Mesenteric fat pad (tissue), 1 donor: ENCODE data around the gene EML1. TPM values are rescaled to one million over a fixed set of nuclear protein-coding genes. Genes with fewer than 3 reads are reported as not detected.

Source experiments
- DNase-seq: peaks from one replicate; pipeline ENCODE4 v3.0.0-alpha.2; 2020; ENCODE audit warnings: low spot score
- total RNA-seq: library from RNA; stranded (reverse); fragmentation: NEBNext Ultra II Directional; extraction: Animal tissue kit (Norgen Biotek cat#: 25700); gene quantifications from one replicate; pipeline ENCODE4 v1.2.1, GENCODE V29; 2021
- donor health status: DM: yes; HTN: yes; CAD: no.

Gene EML1
- total RNA-seq, 1 donor from 2014 or later: 32.5 TPM

DNA sequence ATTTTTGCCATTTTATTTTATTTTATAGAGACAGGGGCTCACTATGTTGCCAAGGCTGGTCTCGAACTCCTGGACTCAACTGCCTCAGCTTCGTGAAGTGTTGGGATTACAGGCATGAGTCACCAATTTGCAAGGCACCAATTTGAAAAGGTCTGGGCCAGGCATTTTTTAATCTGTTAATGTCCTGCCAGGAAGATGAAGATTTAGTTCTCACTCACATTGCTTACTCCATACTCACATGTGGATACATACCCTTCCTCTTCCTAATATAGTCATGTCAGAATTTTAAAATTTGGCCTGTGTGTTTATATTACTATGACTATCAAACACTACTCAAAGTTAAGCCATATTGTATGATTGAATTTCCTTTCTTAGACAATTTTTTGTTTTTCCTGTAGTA lies 15.3 kb upstream of the EML1 start:
- DNase-seq: peak; percentile 11

DNA sequence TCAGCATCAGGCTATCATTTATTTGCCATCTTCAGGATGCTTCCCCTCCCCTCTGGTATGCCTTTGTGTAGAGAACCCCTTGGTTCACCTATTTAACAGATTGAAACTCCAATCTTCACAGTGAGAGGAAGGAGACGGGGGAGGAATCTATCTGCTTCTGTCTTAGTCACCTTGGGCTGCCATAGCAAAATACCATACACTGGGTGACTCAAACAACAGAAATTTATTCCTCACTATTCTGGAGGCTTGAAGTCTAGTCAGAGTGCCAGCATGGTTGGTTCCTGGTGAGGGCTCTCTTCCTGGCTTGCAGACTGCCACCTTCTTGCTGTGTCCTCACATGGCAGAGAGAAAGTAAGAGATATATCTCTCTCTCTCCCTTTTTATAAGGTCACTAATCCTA lies 13.5 kb upstream of the EML1 start:
- peak; percentile 2 for DNase-seq

DNA sequence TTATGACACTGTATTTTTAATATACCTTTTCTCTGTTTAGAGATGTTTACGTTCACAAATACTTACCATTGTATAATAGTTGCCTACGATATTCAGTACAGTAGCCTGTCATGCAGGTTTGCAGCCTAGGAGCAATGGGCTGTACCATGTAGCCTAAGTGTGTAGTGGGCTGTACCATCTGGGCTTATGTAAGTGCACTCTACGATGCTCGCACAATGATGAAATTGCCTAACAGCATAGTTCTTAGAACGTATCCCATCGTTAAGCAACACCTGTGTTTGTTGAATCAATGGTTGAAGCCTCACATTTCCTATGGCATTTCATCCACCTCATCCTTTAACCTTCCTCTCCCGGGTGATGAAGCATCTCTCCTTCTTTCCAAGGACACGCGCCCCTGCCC lies 12.5 kb upstream of the EML1 start:
- peak; percentile 12 for DNase-seq

DNA sequence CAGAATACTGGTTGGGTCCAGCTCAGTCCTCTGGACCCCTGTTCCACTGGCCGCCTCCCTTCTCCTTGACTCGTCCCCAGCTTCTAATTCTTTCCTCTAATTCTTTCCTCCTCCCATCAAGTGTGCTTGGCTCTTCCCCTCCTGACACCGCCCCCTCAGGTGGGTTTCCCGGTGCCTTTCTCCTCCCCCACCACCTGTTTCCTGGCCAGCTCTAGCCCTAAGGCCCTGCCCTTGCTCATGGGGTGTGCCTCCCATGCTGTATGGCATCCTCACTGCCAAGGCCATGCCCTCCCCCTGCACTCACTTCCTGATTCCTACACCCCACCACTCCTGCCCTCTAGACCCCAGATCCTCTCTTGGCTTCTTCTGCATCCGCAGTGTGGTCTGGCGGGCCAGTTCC lies 12.1 kb upstream of the EML1 start:
- DNase-seq: peak; percentile 55

DNA sequence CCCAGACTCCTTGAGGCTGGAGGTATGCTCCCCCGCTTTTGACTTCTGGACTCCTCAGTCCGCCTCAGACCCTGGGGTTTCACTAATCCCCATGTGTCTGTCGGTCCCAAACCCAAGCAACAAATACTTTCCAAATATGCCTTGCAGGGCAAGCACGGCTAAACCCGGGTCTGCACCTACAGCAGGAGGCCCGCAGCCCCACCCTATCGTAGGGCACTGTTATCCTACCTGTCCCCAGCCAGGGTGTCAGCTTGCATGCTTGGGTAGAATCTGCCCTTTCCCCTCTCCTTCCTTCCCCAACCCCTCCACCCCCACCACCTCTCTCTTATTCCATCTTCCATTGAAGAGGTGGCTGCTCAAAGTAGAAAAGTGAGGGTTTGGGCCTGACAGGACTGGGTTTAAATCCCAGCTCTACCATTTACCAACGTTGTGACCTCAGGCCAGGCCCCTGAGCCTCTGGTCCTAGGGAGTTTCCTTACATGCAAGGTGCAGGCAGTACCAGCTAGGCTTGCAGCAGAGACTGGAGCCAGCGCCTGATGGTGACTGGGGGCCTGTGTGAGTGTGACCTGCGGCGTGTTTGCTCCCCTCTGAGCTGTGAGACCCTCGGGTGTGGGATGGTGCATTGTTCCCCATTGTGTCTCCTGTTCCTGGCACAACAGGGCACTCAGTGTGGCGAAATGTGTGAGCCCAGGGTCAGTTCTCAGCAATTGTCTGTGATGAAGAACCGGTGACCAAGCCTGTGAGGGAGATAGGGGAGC lies 11.2 kb upstream of the EML1 start:
- peak; percentile 80 for DNase-seq

DNA sequence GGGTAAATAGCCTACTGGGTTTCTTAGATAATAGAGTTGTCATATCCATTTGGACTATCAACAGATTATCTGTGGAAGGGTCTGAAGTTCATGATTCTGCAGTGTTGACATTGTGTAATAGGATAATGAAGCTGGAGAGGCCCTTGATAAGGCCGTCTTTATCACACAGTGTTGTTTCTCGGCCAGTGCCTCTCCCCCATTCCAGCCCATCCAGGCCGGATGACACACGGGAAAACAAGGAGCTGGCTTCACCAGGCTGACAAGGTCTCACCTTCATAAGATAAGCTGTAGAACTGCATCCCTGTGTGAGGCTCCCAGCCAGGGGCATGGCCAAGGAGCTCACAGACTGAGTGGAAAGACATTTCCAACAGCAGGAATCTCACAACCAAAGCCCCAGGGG lies 8.7 kb upstream of the EML1 start:
- DNase-seq: peak; percentile 30

DNA sequence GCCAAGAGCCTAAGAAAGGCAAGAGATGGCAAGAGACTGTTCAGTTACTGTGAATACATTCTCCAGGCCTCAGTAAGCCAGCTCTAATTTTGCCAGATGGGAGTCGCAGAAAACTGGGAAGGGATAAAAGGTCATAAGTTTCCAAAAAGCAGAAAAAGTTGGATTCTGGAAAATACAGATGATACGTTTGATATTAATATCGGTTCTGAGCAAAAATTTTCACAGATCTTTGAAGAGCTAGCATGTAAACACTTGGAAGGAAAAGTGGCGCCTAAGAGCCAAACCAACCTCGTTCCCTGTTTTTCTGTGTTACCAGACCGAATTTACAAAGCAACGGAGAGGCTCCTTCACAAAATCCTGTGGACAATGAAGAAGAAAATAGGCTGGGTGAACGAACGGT lies 7.8 kb upstream of the EML1 start:
- no peak for DNase-seq

DNA sequence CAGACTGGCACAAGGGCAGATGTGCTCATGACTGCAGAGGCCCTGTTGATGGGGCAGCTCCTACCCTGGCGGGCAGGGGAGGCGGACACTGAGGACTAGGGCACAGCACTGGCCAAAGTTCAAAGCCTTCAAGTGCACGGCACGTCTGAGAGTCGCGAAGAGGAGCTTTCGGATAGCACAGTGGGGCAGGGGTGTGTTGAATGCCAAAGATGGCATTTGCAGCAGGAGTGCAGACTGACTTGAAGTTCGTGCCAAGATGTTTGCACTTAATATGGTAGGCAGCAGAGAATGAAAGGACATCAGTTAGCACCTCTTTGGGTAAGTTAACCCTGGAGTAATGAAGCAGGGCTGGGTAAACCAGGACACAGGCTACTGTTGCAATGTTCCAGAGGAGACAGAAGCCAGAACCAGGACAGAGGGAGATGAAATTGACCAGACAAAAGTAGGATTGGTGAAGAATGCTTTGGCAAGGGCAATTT lies 6.7 kb upstream of the EML1 start:
- peak; percentile 47 for DNase-seq

DNA sequence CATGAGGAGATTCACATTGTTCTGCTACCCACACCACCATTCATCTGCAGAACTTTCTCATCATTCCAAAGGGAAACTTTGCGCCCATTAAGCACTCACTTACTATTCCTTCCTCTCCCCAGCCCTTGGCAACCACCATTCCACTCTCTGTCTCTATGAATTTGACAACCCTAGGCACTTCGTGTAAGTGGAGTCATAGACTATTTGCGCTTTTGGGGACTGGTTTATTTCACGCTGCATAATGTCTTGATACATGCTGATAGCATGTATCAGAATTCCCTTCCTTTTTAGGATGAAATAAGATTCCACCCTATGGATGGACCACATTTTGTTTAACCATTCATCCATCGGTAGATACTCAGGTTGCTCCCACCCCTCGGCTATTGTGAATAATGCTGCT lies 4.5 kb upstream of the EML1 start:
- DNase-seq: peak; percentile 1

DNA sequence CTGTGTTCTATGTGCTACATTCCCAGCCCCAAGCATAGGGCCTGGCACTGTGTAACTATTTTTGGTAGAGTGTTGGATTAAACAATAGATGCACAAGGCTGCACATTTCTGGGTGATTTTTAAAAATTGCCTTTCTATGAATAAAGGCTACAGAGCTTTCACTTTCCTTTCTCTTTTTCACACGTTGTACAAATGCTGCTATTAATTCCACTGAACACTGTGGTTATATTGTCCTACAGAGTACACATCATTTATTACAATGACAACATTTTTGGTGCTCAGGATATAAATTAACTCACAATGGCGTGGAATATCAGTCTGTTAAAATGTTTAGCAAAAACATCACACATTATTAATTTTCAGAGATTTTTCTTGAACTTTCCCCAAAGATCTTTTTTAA lies 3.6 kb upstream of the EML1 start:
- DNase-seq: no peak

DNA sequence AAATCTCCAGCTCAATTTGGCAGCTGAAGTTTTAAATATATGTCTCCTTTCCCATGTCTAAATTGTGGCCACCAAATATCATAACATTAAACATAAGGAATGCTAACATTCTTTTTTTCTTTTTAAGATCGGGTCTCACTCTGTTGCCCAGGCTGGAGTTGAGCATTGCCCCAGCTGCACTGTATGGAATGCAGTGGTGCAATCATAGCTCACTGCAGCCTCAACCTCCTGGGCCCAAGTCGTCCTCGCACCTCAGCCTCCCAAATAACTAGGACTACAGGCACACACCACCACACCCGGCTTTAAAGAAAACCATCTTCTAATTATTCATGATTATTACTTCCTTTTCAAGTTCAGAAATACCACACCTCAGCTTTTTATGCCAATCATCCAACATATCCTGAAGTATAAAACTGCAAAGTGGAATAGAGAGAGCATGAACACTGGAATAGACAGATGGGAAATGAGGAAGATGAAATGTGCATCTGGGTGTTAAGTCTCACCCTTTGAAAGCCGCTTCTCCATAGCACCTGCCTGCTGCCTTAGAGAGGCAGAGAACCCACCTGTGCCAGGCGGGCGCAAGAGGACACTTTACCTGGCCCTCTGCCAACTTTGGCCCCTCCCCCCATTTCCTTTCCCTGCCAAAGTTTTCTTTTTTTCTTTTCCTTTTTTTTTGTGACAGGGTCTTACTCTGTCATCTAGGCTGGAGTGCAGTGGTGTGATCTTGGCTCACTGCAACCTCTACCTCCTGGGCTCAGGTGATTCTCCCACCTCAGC lies 2.8 kb upstream of the EML1 start:
- DNase-seq: peak; percentile 28

DNA sequence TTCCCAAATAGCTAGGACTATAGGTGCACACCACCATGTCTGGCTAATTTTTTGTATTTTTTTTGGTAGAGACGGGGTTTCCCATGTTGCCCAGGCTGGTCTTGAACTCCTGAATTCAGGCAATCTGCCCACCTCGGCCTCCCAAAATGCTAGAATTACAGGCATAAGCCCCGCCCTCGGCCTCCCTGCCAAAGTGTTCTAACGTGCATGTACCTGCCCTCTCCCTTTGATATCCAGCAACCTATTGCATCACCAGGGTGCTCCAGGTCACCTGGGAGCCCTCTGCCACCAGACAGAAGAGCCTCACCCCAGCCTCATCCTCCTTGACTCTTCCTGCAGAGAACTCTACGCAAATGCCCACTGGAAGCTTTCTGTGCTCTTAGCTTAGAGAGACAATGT lies 2.2 kb upstream of the EML1 start:
- DNase-seq: peak; percentile 81

DNA sequence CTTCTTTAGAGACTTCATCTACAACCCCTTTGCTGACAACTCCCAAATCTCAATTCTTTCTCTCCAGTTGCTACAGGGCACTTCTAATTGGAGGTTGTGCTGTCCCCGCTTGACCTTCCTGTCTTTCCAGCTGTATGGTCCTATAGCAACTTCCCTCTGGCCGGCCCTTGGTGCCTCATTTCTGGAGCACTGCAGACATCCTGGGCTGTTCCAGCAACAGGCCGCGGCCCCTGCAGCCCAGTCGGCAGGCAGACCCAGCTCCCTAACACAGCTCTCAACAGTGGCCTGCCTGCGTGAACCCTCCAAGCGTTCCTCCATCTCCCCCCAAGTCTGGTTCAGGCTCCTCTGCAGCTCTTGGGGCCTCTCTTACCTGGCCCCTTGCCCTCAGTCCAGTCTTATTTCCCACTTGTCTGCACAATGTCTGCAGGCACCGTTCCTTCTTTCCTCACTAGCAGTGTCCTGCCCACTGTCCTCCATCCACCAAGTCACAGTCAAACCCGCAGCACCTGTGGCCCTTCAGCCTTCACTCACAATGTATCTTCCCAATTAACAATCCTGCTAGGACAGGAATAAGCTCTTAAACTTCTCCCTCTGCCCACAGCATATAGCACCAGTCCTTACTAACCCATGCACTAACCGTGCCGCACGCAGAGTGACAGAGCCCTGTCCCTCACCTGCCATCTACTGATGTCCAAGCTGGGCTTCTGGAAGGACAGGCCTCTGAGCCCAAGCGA lies 1.6 kb upstream of the EML1 start:
- peak; percentile 88 for DNase-seq

DNA sequence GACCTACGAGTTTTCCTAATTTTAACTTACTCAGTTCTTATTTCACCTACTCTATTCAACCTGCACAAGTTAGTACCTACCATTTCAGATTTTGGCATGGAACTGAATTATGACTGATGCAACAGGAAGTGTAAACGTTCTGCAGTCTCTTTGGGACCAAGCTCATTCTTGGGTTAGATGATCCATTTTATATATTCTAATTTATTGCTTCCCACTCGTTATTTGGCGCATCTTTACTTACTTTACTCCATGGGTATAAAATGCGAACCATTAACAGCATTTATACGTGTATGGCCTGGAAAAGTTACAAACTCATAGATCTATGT lies 1.0 kb upstream of the EML1 start:
- no peak for DNase-seq

DNA sequence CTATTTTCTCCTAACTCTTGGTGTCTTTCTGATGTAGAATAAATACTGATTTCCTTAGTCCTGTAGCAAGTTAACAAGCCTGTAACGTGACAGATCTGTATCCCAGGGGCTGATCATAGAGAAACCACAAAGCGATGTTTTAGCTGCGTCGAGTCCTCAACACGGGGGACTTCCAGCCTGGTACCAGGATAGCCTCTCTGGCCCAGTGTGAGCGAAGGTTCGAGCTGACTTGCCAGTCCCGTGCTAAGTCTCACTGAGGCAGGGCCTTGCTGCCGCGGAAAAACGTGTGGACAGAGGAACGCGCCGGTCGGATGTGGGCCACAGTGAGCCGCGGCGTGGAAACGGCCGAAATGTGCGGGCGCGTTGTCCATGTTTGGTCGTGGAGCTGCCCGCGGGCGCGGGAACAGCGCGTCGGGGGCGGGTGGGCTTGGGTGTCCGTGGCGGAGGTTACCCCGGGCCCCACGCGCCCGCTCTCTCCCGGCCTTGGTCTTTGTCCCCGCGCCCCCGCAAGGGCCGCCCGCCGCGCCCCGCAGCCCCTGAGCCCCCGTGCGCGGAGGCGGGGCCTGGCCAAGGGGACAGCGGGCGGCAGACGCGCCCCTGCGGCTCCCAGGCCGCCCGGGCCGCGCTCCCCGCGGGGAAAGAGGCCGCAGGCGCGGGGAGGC lies 531 bp upstream of the EML1 start:
- DNase-seq: peak; percentile 90

DNA sequence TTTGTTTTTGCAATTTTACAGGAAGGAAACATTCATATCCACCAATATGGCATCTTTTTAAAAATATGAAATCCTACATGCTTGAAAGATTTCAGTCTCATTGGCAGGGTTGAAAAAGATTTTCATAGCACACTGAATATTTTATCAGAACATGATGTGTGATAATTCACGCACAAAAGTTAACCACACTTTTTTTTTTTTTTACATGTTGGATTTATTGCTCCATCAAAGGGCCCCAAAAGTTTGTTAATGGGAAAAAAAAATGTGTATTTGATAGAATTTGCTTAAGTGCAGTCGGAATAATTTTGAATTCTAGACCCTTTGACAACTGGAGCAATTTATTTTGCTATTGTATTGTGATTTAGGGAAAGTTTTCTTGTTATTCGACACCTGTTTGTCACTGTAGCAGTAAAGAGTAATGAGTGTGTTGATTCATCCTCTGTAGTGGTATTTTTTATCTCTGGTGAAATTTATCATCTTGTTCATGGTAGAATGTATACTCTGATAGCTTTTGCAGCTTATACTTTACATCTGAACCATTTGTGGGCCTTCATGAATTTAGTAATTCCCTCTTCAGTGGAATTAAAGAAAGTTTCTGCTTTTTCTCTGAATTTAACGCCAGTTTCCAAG lies 1.1 kb downstream of the EML1 start:
- no peak for DNase-seq

DNA sequence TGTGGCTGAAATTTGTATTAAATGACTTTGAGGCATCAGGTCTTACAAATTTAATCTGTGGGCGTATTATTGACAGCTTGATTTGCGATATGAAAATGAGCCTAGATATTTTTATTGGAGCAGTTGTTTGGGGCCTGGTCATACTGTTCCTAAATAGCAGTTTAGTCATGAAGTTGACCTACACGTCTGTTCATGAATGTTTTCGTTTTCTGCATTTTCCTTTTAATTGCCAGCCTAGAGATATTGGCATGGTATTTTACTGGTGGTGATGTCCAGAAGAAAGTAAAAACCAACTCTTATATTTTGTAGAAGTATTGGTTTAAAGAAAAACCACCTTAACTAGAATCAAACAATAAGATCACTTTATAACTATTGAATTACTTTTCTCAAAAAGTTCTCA lies 1.8 kb downstream of the EML1 start:
- no peak for DNase-seq

DNA sequence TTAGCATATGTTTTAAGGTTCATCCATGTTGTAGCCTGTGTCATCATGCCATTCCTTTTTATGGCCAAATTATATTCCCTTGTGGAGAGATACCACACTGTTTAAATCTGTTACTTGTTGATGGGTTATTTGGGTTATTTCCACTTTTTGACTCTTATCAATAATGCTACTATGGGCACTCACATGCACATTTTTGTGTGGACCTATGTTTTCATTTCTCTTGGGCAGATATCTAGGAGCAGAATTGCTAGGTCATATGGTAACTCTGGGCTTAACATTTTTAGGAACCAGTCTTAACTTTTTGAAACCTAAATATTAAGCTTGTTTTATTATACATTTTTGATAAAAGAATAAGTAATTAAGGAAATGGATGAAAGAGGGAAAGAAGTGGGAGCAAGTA lies 4.0 kb downstream of the EML1 start:
- DNase-seq: no peak

DNA sequence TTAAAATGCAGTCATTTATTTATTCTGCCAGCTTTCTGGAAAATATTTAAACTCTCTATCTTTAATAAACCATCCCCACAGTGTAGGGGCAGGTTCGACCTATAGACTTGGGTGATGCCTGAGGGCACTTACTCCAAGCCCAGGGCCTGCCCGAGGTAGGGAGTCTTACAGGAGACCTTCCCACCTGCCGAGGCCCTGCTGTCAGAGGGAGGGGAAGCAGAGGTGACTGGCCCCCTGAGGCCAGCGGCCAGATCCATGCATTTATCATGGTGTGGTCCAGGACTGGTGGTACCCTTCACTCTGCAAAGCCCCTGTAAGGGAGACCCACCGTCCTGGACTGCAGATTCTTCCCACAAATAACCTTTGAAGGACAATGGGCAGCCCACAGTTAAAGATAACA lies 7.6 kb downstream of the EML1 start:
- DNase-seq: peak; percentile 67

DNA sequence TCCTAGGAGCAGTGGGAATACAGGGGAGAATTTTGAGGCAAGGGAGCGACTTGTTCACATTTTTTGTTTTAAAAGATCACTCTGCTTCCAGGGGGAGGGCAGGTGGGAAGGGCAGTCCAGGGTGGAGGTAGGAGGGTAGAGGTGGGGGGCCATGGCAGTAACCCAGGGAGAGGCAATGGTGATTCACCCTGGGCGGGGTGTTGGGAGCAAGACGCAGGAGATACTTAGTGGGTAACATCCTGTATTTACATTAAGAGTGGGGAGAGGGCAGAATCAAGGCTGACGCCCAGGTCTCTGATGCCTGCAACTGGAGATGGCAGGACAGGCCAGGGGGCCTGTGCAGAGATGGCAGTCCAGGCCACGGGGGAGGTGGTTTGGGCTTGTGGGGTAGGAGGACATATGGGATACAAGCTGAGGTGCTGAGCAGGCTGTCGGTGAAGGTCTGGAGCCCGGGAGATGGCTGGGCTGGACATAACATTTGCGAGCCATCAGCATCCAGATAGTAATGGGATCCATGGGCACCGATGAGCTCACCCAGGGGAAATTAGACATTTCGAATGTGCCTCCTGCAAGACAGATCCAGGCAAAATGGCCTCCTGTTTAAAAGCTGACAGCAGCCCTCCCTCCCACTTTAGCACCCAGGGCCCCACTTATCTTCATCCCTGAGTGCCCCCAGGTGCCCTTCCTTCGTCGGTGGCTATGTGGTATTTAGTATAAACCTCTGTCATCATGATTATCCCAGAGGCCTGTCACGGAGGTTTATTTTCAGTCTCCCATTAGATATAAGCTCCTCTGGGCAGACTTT lies 9.3 kb downstream of the EML1 start:
- peak; percentile 71 for DNase-seq
